HepG2 (cell line): ENCODE data around the gene WDR18. TPM values are rescaled to one million over a fixed set of nuclear protein-coding genes. Genes with fewer than 3 reads are reported as not detected.

Experiments used
- ATF2 ChIP-seq: sonication (generic); formaldehyde crosslinking; IDR thresholded peaks from 2 replicates; pipeline ENCODE4 v1.4.0; 2020; ENCODE audit warnings: missing genetic modification reagents
- BCL3 ChIP-seq: sonication (generic); formaldehyde crosslinking; IDR thresholded peaks from 2 replicates; pipeline ENCODE4 v1.5.1; 2020; ENCODE audit warnings: mild to moderate bottlenecking, missing genetic modification reagents, moderate library complexity
- DBP ChIP-seq: sonication (generic); formaldehyde crosslinking; IDR thresholded peaks from 2 replicates; pipeline ENCODE4 v1.4.0; 2020; ENCODE audit warnings: missing genetic modification reagents; ENCODE audit errors: not compliant biosample characterization
- JARID2 ChIP-seq: sonication (generic); formaldehyde crosslinking; IDR thresholded peaks from 2 replicates; pipeline ENCODE4 v1.8.1; 2023; ENCODE audit warnings: missing genetic modification reagents, inconsistent platforms; ENCODE audit not compliant: insufficient replicate concordance
- JUNB ChIP-seq: sonication (generic); formaldehyde crosslinking; IDR thresholded peaks from 2 replicates; pipeline ENCODE4 v1.8.0; 2022; ENCODE audit warnings: missing genetic modification reagents, mild to moderate bottlenecking, borderline replicate concordance
- KDM2A ChIP-seq: sonication (generic); formaldehyde crosslinking; IDR thresholded peaks from 2 replicates; pipeline ENCODE4 v1.4.0; 2020; ENCODE audit warnings: low read depth, missing genetic modification reagents, borderline replicate concordance
- MNT ChIP-seq: fragments of 450-650 bp; IDR thresholded peaks from 2 replicates; pipeline ENCODE4 v1.6.1; 2016
- PBX2 ChIP-seq: IDR thresholded peaks from 2 replicates; pipeline ENCODE4 v1.6.1; 2016; ENCODE audit warnings: control low read depth
- PITX1 ChIP-seq: sonication (generic); formaldehyde crosslinking; IDR thresholded peaks from 2 replicates; pipeline ENCODE4 v1.5.1; 2020; ENCODE audit warnings: mild to moderate bottlenecking, missing genetic modification reagents
- RARG ChIP-seq: sonication (generic); formaldehyde crosslinking; IDR thresholded peaks from 2 replicates; pipeline ENCODE4 v1.4.0; 2020; ENCODE audit warnings: low read depth, mild to moderate bottlenecking, missing genetic modification reagents
- RXRB ChIP-seq: IDR thresholded peaks from 2 replicates; pipeline ENCODE4 v1.6.1; 2016; ENCODE audit warnings: borderline replicate concordance, missing genetic modification reagents, missing compliant biosample characterization
- TMF1 ChIP-seq: sonication (generic); formaldehyde crosslinking; IDR thresholded peaks from 2 replicates; pipeline ENCODE4 v1.8.1; 2022; ENCODE audit warnings: low read depth, missing genetic modification reagents
- TRIM22 ChIP-seq: fragments of 450-650 bp; IDR thresholded peaks from 2 replicates; pipeline ENCODE4 v1.6.1; 2017
- TRIM24 ChIP-seq: sonication (generic); formaldehyde crosslinking; IDR thresholded peaks from 2 replicates; pipeline ENCODE4 v1.8.0; 2022; ENCODE audit warnings: mild to moderate bottlenecking, missing genetic modification reagents
- ZNF563 ChIP-seq: sonication (generic); formaldehyde crosslinking; IDR thresholded peaks from 2 replicates; pipeline ENCODE4 v1.8.0; 2022; ENCODE audit warnings: mild to moderate bottlenecking, moderate library complexity, missing genetic modification reagents
- ZNF687 ChIP-seq: sonication (generic); formaldehyde crosslinking; IDR thresholded peaks from 2 replicates; pipeline ENCODE4 v1.5.1; 2020; ENCODE audit warnings: mild to moderate bottlenecking, missing genetic modification reagents, moderate library complexity
- polyA plus RNA-seq, 8 experiments: library from polyadenylated mRNA; depleted of rRNA in 3 of 8; stranded (reverse) in 7 of 8; unstranded in 1 of 8; fragments of >200 nt; fragmentation: Illumina TruSeq in 4 of 8; extraction: Trizol in 4 of 8; gene quantifications; 2 replicates each; pipeline versions ENCODE4 v1.2.1 to v1.2.3, GENCODE V29; 2011 to 2016; ENCODE audit warnings: low read depth in 4 of 8, missing spikeins in 1 of 8, mixed read lengths in 1 of 8; ENCODE audit not compliant: insufficient read depth in 1 of 8
- total RNA-seq, 5 experiments: library from RNA; depleted of rRNA; stranded (reverse); fragments of >200 nt; fragmentation: Illumina TruSeq; extraction: Trizol; gene quantifications; 2 replicates each; pipeline ENCODE4 v1.2.3, GENCODE V29; 2016; ENCODE audit warnings: low read depth in 1 of 5

The WDR18 gene
- total and polyA plus RNA-seq, 2 of the 13 experiments (the other 11 are each of a cell fraction or from before 2014, with no cell fraction given) = 36.4 to 47.6 TPM

- TF ChIP-seq TRIM24 (CRISPR knock-in tag) (no peak), MNT (no peak), RARG (CRISPR knock-in tag) (no peak), TRIM22 (no peak), ATF2 (CRISPR knock-in tag) (no peak), BCL3 (CRISPR knock-in tag) (no peak), KDM2A (peak; percentile 45; the same call in 1 of the 2 replicates), ZNF563 (no peak), ZNF687 (peak; percentile 64), RXRB (CRISPR knock-in tag) (no peak), JARID2 (no peak), PBX2 (CRISPR knock-in tag) (no peak), DBP (CRISPR knock-in tag) (no peak), PITX1 (CRISPR knock-in tag) (no peak), TMF1 (CRISPR knock-in tag) (no peak), JUNB (CRISPR knock-in tag) (no peak)
Measured at GRCh38 chr19:1000095-1000494, 15.9 kb downstream of the WDR18 start, which contains the start of gene GRIN3B (continued).
